Neural crest cell (in vitro differentiated cells): Measurements from ENCODE around the gene ULK4. TPM values are rescaled to one million over a fixed set of nuclear protein-coding genes. Genes with fewer than 3 reads are reported as not detected.
"Not testable (repeated sequence)": the region's sequence is repeated elsewhere in the genome, so short reads cannot be mapped to it uniquely, and the experiment has no call there.

Source experiments
- DNase-seq: peaks from one replicate; pipeline ENCODE4 v3.0.0; 2021; ENCODE audit warnings: low read depth, mixed read lengths, low spot score
- H3K27ac Mint-ChIP-seq: one replicate; pipeline ENCODE4 v1.8.0; 2021; ENCODE audit warnings: mild to moderate bottlenecking, mixed read lengths; ENCODE audit not compliant: unreplicated experiment
- H3K27me3 Mint-ChIP-seq: 2 replicates; pipeline ENCODE4 v1.8.0; 2021; ENCODE audit warnings: low read depth, mild to moderate bottlenecking, mixed read lengths
- H3K36me3 Mint-ChIP-seq: 2 replicates; pipeline ENCODE4 v1.8.0; 2021; ENCODE audit warnings: low read depth, mild to moderate bottlenecking, mixed read lengths
- H3K4me1 Mint-ChIP-seq: 2 replicates; pipeline ENCODE4 v1.8.0; 2021; ENCODE audit warnings: mixed read lengths
- H3K4me3 Mint-ChIP-seq: one replicate; pipeline ENCODE4 v1.8.0; 2021; ENCODE audit warnings: mild to moderate bottlenecking, mixed read lengths
- H3K9me3 Mint-ChIP-seq: 2 replicates; pipeline ENCODE4 v1.8.0; 2021; ENCODE audit warnings: mixed read lengths
- total RNA-seq: library from RNA; stranded (reverse); gene quantifications from 2 replicates; pipeline ENCODE4 v1.2.1, GENCODE V29; 2021
- TF ChIP-seq, protein P1 (sequence below): fragments of 200-600 bp; sonication (generic); conservative IDR thresholded peaks from 2 replicates; pipeline ENCODE4 v1.5.0; 2021; ENCODE audit warnings: antibody characterized with exemption, mild to moderate bottlenecking

Gene ULK4
- total RNA-seq, 1 donor from 2014 or later = 10.2 TPM

DNA sequence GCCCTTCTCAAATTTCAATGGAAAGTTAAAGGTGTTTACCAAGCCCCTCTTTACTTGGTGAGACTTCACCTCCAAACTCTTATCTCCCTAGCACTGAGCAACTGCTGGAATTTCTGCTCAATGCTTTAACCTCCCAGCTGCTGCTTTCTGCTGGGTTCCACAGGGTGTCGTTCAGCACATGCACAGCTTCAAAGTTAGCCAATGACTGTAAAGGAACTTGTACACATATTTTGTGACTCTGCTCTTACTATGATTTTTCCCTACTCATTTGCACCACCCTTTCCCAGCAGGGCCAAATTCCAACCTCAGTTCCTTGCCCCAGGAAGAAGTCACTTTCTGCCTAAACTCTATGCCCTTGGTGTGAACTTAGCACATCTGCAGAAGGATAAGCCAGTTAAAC lies 89.7 kb downstream of the ULK4 start:
- Mint-ChIP-seq H3K27me3 (no peaks in the 10 kb centered on the region), H3K36me3 (peaks cover 16% of the 10 kb centered on the region), H3K4me1 (no peaks in the 10 kb centered on the region), H3K4me3 (no peak overlapping the region), H3K27ac (no peak overlapping the region), H3K9me3 (peaks cover 15% of the 10 kb centered on the region)
- TF ChIP-seq, protein P1, sequence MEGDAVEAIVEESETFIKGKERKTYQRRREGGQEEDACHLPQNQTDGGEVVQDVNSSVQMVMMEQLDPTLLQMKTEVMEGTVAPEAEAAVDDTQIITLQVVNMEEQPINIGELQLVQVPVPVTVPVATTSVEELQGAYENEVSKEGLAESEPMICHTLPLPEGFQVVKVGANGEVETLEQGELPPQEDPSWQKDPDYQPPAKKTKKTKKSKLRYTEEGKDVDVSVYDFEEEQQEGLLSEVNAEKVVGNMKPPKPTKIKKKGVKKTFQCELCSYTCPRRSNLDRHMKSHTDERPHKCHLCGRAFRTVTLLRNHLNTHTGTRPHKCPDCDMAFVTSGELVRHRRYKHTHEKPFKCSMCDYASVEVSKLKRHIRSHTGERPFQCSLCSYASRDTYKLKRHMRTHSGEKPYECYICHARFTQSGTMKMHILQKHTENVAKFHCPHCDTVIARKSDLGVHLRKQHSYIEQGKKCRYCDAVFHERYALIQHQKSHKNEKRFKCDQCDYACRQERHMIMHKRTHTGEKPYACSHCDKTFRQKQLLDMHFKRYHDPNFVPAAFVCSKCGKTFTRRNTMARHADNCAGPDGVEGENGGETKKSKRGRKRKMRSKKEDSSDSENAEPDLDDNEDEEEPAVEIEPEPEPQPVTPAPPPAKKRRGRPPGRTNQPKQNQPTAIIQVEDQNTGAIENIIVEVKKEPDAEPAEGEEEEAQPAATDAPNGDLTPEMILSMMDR = no peak
- DNase-seq = no peak

DNA sequence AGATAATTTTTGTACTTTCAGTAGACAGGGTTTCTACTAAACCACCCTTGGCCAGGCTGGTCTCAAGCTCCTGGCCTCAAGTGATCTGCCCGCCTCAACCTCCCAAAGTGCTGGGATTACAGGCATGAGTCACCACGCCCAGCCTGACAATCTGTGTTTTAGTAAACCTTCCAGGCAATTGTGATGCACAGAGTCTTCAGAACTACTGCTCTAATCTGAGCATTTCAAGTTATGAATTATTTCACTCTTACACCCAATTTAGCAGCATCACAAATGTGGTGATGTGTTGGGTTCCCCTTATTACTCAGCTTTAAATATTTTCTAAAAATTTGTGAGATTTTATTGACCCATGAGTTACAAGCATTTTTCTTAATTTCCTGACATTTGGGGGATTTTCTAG lies 94.4 kb downstream of the ULK4 start:
- Mint-ChIP-seq H3K27ac (no peak overlapping the region), H3K9me3 (peaks cover 23% of the 10 kb centered on the region), H3K27me3 (no peaks in the 10 kb centered on the region), H3K4me3 (no peak overlapping the region), H3K4me1 (no peaks in the 10 kb centered on the region), H3K36me3 (peaks cover 28% of the 10 kb centered on the region)
- no peak for DNase-seq
- TF ChIP-seq, protein P1 = no peak

DNA sequence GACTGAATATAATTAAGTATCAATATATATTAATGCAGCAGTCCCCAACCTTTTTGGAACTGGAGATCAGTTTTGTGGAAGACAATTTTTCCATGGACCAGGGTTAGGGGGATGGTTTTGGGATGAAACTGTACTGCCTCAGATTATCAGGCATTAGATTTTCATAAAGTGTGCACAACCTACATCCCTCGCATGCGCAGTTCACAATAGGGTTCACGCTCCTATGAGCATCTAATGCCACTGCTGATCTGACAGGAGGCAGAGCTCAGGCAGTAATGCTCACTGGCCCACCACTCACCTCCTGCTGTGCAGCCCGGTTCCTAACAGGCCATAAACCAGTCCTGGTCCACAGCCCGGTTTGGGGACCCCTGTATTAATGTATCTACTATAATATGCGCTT lies 95.6 kb downstream of the ULK4 start:
- H3K36me3 Mint-ChIP-seq = peaks cover 28% of the 10 kb centered on the region
- H3K9me3 Mint-ChIP-seq = peaks cover 25% of the 10 kb centered on the region
- no peaks in the 10 kb centered on the region for H3K27me3 Mint-ChIP-seq
- no peak overlapping the region for H3K27ac Mint-ChIP-seq
- no peaks in the 10 kb centered on the region for H3K4me1 Mint-ChIP-seq
- no peak for DNase-seq
- TF ChIP-seq, protein P1 = no peak
- H3K4me3 Mint-ChIP-seq = no peak overlapping the region

DNA sequence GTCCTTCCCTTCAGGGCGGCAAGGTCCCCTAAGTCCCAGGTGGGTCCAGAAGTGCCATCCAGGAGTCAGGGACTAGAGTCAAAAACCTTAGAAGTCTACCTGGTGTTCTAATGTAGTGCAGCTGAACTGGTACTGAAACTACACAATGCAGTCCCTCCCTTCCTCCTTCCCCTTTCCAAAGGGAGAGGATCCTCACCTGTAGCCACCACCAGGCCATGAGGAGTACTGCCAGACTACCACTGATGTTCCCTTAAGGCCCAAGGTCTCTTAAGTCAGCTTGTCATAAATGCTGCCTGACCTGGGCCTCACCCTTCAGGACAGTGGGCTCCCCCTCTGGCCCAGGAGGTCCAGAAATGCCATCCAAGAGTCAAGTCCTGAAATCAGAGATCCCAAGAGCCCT lies 98.9 kb downstream of the ULK4 start:
- DNase-seq = no peak

DNA sequence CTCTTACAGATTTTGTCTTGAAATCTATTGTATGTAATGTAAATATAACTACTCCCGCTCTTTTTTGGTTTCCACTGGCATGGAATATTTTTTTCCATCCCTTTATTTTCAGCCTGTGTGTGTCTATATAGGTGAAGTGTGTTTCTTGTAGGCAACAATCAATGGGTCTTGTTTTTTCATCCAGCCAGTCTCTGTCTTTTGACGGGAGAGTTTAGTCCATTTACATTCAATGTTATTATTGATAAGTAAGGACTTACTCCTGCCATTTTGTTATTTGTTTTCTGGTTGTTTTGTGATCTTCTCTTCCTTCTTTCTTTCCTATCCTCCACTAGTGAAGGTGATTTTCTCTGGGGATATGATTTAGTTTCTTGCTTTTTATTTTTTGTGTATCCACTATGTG lies 101.4 kb downstream of the ULK4 start:
- H3K4me3 Mint-ChIP-seq, H3K27ac Mint-ChIP-seq, H3K27me3 Mint-ChIP-seq, DNase-seq, H3K4me1 Mint-ChIP-seq: not testable (repeated sequence)
- Mint-ChIP-seq H3K9me3 (peaks cover 12% of the 10 kb centered on the region), H3K36me3 (peaks cover 20% of the 10 kb centered on the region)

More for the DNA sequence above, 98.9 kb downstream of the ULK4 start:
- Mint-ChIP-seq H3K27me3 (no peaks in the 10 kb centered on the region), H3K36me3 (peaks cover 25% of the 10 kb centered on the region), H3K4me1 (no peaks in the 10 kb centered on the region), H3K9me3 (peaks cover 17% of the 10 kb centered on the region), H3K27ac (no peak overlapping the region), H3K4me3 (no peak overlapping the region)
- TF ChIP-seq, protein P1 = no peak

DNA sequence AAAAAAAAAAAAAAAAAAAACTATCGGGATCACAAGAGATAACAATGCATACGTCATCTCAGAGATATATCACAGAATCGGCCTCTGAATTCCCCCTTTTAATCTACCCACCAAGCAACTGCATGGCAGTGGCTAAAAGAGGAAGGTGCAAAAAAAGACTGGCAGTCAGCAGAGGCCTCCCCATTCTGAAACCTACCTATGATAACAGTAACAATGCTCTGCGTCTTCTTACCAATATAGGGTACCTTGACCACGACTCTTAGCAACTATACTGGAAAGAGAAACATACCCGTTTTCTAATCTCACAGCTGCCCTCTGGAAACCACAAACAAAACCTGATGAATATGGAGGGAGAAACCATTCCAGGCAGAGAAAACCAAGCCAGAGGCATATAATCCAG lies 106.9 kb downstream of the ULK4 start:
- TF ChIP-seq, protein P1 = no peak
- no peaks in the 10 kb centered on the region for H3K27me3 Mint-ChIP-seq

More for the DNA sequence above, 106.9 kb downstream of the ULK4 start:
- peaks cover 3% of the 10 kb centered on the region for H3K9me3 Mint-ChIP-seq
- peaks cover 9% of the 10 kb centered on the region for H3K36me3 Mint-ChIP-seq
- H3K4me3 Mint-ChIP-seq = no peak overlapping the region
- H3K27ac Mint-ChIP-seq = no peak overlapping the region
- DNase-seq = no peak
- H3K4me1 Mint-ChIP-seq = no peaks in the 10 kb centered on the region
